ENCODE measurements around the gene MPP7. TPM values are rescaled to one million over a fixed set of nuclear protein-coding genes. Genes with fewer than 3 reads are reported as not detected.
A peak's percentile ranks its signal among the peaks of the same experiment; 100 is the strongest.
"Not testable (repeated sequence)": the region's sequence is repeated elsewhere in the genome, so short reads cannot be mapped to it uniquely, and the experiment has no call there.

Gene MPP7
- 0.31 TPM in 1 of 2 replicates, not detected in the other for total RNA-seq (2014; rRNA removed; shearing (Covaris generic))

DNA sequence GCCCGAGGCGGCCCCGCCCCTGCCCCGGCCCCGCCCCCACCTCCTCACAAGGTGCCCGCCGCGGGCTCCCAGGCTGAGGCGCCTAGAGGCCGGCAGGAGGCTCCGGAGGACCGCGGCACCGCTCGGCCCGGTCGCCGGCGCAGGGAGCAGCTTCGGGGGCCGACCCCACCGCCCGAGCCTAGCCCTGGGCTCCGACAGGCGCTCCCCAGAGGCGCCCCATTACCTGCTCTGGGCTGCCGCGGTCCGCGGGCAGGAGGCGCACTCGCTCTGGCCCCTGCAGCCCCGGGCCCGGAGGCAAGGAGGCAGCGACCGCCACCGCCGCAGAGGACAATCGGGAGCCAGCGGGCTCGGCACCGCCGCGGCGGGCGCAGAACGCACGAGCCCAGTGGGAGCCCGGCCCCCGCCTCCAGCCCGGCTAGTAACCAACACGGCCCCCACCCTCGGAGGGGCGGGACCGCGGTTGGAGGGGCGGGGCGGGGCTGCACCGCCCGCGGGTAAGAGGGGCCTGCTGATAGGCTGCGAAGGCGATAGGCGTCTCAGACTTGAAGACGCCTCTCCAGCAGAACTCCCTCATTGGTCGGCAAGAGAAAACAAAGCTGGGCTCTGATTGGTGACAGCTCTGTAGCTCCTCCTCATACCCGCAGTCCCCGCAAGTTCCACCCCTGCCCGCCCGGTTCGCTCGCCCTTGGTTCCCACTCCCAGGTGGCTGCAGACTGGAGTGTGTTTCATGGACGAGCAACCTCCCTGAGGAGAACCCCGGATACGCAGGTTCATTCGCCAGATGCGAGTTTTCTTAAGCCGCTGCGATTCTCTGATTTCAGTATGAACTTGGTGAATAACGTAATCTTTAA, at the start of gene MPP7:
TSS of gene MPP7 (minus strand) at position 427 of the 851 bp plus-strand sequence. CDS start 64,460 bp downstream, outside the sequence.
- in situ Hi-C loops (cut with HindIII; ENCODE audit: low sequenced_read_pairs), result no loop called here

DNA sequence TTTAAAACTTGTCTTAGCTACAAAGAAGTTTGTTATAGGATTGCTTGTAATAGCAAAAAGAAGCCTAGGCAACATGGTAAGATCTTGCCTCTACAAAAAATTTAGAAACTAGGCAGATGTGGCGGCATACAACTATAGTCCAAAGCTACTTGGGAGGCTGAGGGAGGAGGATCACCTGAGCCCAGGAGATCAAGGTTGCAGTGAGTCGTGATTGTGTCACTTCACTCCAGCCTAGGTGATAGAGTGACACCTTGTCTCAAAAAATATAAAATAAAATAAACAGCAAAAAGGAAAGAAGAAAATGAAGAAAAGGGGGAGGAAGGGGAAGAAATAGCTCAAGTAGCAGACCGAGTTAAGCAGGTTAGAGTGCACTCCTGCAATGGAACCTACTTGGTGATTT, 47.0 kb upstream of the MPP7 start:
- DNase-seq (ENCODE audit: low spot score), result no peak
- in situ Hi-C loops (cut with HindIII; ENCODE audit: low sequenced_read_pairs), result no loop called here

More for the DNA sequence above, at the start of gene MPP7:
- peak; percentile 100 for DNase-seq (ENCODE audit: low spot score)

DNA sequence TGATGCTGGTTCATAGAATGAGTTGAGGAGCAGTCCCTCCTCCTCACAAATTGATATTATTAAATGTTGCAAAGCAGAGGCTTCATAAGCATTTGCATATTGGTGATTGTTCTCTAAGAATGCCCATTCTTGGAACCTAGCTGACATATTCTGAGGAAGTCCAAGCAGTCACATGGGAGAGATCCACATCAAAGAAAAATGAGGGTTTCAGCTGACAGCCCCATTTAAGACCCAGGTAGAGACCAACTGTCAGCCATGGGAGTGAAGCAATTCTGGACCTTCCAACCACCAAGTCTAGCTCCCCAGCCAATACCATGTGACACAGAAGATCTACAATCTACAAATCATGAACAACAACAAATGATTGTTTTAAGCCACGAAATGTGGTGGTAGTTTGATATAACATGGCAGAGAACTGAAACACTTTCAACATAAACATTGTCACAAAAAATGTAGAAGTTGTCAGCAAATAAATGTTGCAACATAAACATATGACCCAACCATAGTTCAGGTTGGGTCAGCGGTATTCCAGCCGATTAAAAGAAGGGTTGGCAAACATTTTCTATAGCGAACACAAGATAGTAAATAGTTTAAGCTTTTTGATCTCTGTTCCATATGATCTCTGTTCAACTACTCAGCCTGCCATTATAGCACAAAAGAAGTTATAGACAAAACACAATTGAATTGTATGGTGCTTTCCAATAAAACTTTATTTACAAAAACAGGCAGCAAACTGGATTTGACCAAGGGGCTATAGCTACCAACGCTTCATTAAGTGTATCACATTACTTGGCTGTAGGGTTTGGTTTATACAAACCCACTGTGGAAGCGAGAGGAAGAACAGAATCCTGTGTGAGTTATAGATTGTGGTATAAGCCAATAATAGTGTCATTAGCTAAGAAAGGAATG, 41.4 kb upstream of the MPP7 start:
- no peak for DNase-seq (ENCODE audit: low spot score)
- in situ Hi-C loops (cut with HindIII; ENCODE audit: low sequenced_read_pairs), result no loop called here

DNA sequence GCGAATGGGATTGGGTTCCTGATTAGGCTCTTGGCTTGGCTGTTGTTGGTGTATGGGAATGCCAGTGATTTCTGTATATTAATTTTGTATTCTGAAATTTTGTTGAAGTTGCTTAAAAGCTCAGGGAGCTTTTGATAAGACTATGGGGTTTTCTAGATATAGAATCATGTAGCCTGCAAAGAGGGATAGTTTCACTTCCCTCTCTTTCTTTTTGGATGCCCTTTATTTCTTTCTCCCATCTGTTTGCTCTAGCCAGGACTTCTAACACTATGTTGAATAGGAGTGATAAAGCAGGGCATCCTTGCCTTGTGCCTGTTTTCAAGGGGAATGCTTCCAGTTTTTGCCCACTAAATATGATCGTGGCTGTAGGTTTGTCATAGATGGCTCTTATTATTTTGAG, 40.4 kb upstream of the MPP7 start:
- in situ Hi-C loops (cut with HindIII; ENCODE audit: low sequenced_read_pairs), result no loop called here
- DNase-seq (ENCODE audit: low spot score), result no peak

DNA sequence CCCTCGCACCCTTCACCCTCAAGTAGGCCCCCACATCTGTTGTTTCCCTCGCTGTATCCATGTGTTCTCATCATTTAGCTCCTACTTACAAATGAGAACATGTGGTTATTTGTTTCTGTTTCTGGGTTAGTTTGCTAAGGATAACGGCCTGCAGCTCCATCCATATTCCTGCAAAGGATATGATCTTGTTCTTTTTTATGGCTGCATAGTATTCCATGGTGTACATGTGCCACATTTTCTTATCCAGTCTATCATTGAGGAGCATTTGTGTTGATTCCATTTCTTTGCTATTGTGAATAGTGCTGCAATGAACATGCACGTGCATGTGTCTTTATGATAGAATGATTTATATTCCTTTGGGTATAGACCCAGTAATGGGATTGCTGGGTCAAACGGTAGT, 38.8 kb upstream of the MPP7 start:
- DNase-seq (ENCODE audit: low spot score); in situ Hi-C loops (cut with HindIII; ENCODE audit: low sequenced_read_pairs): not testable (repeated sequence)

DNA sequence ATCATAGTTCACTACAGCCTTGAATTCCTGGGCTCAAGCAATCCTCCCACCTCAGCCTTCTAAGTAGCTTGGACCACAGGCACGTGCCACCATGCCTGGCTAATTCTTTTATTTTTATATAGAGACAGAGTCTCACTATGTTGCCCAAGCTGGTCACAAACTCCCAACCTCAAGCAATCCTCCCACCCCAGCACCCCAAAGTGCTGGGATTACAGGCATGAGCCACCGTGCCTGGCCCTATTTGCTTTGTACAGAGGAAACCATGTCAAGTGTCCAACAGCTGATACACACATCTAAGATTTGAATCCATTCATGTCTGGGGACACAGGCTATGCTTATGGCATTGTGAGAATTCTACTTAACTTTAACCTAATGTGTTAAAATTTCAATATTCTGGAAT, 29.9 kb upstream of the MPP7 start:
- in situ Hi-C loops (cut with HindIII; ENCODE audit: low sequenced_read_pairs), result no loop called here
- no peak for DNase-seq (ENCODE audit: low spot score)

DNA sequence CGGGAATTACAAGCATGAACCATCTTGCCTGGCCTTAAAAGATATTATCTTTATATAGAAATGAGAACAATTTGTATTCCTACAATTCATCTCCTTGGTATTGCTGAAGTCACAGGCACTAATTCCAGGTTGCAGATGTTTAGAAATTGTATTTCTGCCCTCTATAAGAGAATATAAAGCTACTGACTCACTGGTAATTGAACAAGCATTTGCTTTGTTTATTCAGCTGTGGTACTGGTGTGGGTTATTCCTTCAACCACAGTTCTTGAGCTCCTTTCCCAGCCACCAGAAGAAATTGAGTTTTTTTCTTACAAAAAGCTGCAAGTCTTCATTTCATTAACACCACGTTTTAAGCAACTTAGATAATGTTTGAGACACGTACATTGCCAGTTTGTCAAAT, 29.0 kb upstream of the MPP7 start:
- DNase-seq (ENCODE audit: low spot score), result no peak
- in situ Hi-C loops (cut with HindIII; ENCODE audit: low sequenced_read_pairs), result no loop called here

DNA sequence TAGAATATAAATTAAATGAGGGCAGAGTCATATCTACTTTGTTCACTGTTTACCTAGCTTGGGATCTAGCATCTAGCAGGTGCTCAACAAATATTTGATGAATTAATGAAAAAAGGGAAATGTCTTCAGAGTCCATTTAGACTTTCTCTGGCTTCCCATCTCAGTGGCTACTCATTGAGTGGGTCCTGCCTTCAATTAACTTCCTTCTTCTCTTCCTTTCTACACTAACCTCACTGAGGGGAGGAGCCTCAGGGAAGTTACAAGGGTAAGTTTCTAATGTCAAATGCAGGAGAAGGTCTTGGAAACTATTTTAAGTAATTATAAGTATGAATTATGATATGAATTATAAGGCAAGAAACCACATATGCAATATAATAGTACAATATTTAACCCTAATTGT, 28.2 kb upstream of the MPP7 start:
- in situ Hi-C loops (cut with HindIII; ENCODE audit: low sequenced_read_pairs), result no loop called here
- no peak for DNase-seq (ENCODE audit: low spot score)

DNA sequence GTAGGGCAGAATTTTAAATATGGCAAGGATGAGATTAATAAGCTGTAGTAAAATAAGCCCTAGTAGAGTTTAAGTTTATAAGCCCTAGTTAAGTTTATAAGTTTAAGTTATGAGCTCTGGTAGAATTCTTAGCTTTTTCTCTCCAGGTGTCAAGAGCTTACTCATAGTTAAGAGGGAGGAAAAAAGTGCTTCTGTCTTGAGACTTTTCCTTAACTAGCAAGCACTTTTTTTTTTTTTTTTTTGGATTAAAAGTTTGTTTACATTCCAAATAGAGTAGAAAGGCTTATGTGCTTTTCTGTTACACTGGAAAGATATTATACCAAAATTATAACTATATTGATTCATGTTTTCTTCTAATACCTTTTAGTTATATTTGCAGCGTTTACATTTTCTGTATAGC, 25.5 kb upstream of the MPP7 start:
- in situ Hi-C loops (cut with HindIII; ENCODE audit: low sequenced_read_pairs), result no loop called here
- no peak for DNase-seq (ENCODE audit: low spot score)

DNA sequence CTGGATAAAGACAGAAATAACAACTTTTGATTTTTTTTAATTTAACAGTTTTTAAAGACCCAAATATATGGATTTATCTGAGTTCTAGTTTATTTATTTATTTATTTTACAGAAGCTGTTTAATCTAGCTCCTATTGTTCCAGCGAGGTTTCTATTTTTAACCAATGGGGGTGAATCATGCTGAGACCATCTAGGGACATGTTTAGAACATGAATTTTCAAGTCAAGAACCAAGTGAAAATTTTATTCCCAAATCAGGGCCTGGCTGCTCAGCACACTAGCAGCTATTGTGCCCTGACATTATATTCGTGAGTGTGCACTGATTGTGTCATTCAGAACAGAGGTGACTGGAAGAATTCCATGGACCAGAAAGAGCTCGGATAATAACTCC, 24.6 kb upstream of the MPP7 start:
- DNase-seq (ENCODE audit: low spot score), result no peak
- in situ Hi-C loops (cut with HindIII; ENCODE audit: low sequenced_read_pairs), result no loop called here

DNA sequence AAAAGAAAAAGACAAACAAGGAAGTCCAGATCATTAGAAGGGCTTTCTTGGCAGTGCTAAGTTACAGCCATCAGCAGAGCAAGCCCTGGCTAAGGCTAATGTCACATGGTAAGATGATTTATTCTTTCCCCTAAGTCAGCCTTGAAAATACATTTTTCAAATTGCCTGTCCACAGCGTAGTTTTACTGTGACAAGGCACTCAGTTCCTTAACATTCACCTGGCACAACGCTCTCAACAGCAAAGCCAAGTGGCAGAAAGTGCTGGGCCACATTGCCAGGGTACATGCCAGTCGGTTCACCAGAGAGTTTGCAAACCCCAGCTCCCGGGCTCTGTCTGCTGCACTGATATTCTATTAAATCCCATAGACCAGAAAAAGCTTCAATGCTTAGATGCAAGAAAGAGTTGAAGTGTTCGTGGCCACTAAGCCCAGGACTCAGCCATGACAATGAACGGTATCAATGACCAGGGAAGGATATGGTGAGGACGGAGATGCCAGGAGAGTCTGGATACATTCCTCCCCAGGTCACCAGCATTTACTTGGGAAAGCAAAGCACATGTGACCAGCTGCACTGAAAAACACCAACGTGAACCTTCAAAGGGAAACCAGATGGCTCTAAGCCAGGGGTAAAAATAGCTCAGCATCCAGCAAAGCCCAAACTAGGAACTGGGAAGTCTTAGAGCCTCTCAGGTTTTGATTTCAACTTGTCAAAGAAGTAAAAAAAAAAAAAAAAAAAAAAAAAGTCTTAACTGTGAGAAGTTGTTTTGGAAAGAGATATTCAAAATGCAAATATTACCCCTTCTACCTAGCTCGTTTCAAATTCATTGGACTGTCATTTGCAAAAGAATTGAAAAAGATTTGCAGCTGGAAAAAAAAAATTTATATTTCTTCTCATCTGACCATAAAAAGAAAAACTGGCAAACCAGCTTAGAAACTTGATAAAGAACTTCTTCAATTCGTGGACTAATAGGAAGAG, 23.9 kb upstream of the MPP7 start:
- in situ Hi-C loops (cut with HindIII; ENCODE audit: low sequenced_read_pairs), result no loop called here
- peak; percentile 84 for DNase-seq (ENCODE audit: low spot score)

DNA sequence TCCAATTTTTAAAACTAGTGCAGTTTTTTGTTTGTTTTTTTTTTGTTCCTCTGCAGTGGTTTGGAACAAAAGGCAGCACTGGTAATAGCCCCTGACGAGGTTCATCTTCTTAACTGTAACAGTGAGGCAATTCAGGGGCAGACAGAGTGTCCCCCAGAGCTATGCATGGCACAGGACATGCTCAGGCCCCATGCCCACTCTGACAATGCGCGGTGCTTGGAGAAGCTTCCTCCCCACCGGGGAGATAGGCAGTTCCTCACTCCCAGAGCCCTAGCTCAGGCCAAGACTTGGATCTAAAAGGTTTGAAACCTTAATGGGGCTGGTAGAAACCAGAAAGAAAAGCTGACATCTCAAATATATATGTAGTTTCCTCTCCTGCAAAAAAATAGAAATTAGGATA, 17.9 kb upstream of the MPP7 start:
- in situ Hi-C loops (cut with HindIII; ENCODE audit: low sequenced_read_pairs), result no loop called here
- DNase-seq (ENCODE audit: low spot score), result peak; percentile 69

DNA sequence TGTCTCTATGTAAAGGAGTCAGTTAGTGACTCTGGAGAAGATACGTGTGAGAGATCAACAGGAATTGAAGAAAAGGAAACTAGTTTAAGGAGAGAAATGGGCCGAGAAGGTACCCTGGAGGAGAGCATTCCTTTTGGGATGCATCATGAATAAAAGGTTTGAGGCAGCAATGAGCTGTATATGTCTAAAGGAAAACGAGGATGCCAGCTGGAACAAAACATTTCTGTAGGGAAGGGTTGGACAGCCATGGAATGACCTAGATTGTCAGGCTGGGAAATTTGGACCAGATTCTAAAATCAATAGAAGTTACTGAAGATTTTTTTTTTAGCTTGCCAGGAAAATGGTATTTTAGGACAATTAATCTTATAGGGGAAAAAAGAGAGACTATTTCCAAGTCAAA, 17.2 kb upstream of the MPP7 start:
- in situ Hi-C loops (cut with HindIII; ENCODE audit: low sequenced_read_pairs), result no loop called here
- DNase-seq (ENCODE audit: low spot score), result peak; percentile 49

DNA sequence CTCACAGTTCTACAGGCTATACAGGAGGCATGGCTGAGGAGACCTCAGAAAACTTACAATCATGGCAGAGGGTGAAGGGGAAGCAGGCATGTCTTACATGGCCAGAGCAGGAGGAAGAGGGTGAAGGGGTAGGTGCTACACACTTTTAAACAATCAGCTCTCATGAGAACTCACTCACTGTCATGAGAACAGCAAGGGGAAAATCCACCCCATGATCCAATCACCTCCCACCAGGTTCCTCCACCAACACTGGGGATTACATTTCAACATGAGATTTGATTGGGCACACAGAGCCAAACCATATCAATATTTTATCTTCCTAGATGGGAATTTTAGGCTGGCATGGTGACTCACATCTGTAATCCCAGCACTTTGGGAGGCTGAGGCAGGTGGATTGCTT, 16.2 kb upstream of the MPP7 start:
- in situ Hi-C loops (cut with HindIII; ENCODE audit: low sequenced_read_pairs); DNase-seq (ENCODE audit: low spot score): not testable (repeated sequence)

DNA sequence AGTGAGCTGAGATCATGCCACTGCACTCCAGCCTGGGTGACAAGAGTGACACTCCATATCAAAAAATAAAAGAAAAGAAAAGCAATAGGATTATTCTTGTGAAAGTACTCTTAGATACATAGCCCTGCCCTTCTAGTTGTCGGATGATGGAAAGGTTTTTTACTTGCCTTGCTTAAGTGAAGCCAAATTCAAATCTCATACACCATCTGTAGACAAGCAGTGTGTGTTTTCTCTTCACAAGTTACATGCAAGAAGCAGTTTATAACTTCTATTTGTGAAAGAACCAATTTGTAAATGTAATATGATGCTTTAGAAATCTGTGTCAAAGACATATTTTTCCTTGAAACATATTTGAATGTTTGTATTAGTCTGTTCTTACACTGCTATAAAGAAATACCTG, 15.8 kb upstream of the MPP7 start:
- in situ Hi-C loops (cut with HindIII; ENCODE audit: low sequenced_read_pairs), result no loop called here
- DNase-seq (ENCODE audit: low spot score), result peak; percentile 55

DNA sequence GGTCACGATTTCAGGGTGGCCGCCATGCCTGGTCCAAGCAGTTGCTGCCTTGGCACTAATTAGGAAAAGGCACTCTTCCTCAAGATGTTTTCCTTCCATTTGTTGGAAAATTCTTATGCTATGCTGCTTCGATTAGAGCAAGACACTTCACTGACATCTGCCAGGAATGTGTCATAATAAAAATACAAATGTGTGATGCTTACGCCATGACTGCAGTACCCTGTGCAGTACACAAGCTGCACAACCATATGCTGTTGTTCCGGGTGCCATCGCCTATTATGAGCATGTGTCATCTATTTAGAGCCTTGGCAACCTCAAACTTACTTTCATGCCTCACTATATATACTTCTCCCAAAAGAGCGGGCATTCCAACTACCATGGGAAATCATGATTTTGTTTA, 14.9 kb upstream of the MPP7 start:
- peak; percentile 96 for DNase-seq (ENCODE audit: low spot score)
- in situ Hi-C loops (cut with HindIII; ENCODE audit: low sequenced_read_pairs), result no loop called here

DNA sequence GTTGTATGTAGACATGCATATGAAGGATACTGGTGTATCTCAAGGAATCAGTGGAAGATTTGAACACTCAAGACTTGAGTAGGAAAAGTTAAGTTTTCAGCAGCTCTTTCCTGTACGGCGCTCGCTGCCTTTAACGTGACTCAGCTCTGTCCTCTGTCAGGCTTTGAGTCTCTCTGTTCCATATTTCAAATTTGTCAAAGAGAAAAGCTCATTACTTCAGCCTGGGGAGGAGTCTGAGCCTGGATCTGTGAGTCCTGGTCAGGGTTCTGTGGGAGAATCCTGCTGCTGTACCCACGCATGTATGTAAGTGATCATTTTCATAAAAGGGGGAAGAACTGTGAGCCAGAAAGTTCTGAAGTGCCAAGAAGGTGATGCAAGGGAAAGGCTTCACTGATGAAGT, 13.8 kb upstream of the MPP7 start:
- DNase-seq (ENCODE audit: low spot score), result no peak
- in situ Hi-C loops (cut with HindIII; ENCODE audit: low sequenced_read_pairs), result no loop called here

DNA sequence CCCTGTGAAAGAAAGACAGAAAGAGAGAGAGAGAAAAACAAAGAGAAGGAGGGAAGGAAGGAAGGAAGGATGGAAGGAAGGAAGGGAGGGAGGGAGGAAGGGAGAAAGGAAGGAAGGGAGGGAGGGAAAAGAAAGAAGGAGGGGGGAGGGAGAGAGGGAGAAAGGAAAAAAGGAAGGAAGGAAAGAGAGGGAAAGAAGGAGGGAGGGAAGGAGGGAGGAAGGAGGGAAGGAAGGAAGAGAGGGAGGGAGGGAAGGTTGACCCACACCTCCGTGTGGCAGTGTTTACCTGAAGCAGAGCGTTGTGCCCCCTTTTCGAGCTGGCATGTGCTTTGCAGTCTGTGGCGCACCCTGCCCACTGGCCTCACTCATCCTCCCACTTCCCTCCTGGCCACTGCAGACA, 12.3 kb upstream of the MPP7 start:
- DNase-seq (ENCODE audit: low spot score), result no peak
- in situ Hi-C loops (cut with HindIII; ENCODE audit: low sequenced_read_pairs), result no loop called here

DNA sequence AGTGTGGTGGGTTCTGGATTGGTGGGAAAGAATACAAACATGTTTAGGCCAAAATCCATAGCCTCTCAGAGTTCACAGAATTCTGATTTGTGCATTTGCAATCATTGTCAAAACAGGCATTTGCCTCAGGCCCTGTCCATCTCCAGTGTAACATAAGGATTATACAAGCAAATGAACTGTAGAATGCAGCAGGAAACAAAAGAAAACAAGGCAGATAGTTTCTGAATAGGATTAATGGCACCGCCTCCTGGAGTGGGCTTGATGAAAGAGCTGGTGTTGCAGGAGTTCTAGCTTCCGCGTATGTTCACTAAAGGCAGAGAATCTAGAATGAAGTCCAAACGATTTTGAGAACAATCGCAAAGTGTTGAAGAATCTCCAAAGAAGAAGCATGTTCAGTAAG, 11.3 kb upstream of the MPP7 start:
- no peak for DNase-seq (ENCODE audit: low spot score)
- in situ Hi-C loops (cut with HindIII; ENCODE audit: low sequenced_read_pairs), result no loop called here

Data from G401 (cell line).